Caki2 (cell line): ENCODE data around the gene PTH1R. TPM values are rescaled to one million over a fixed set of nuclear protein-coding genes. Genes with fewer than 3 reads are reported as not detected.

Source experiments
- DNase-seq: peaks from one replicate; pipeline ENCODE4 v3.0.0-alpha.2; 2015; ENCODE audit warnings: low read depth
- in situ Hi-C: cut with HindIII; loops from 2 replicates; pipeline ENCODE4 v1.10.0; 2016; ENCODE audit warnings: low sequenced_read_pairs, low pct_unique_long_range_greater_than_20kb, mixed read lengths
- total RNA-seq: library from RNA; depleted of rRNA; stranded (reverse); fragments of >200 nt; shearing (Covaris generic); gene quantifications from 2 replicates; pipeline ENCODE4 v1.2.3, GENCODE V29; 2014; ENCODE audit warnings: low replicate concordance

Gene PTH1R
- total RNA-seq, 1 experiment from 2014 or later, result 3.3 TPM

- DNase-seq, result no peak
- in situ Hi-C loops, result no loop called here
These were observed 2.0 kb upstream of the PTH1R start for GRCh38 chr3:46875560-46875959.

- in situ Hi-C loops, result no loop called here
- DNase-seq, result no peak
These were observed 914 bp upstream of the PTH1R start for GRCh38 chr3:46876313-46877300.

- DNase-seq, result peak; percentile 62
- in situ Hi-C loops, result no loop called here
These were observed 1.4 kb downstream of the PTH1R start for GRCh38 chr3:46878781-46879436.

GRCh38 chr3:46880884-46881595 is 3.5 kb downstream of the PTH1R start:
- no peak for DNase-seq
- in situ Hi-C loops, result no loop called here

GRCh38 chr3:46881596-46882376 is 4.3 kb downstream of the PTH1R start:
- no peak for DNase-seq
- in situ Hi-C loops, result no loop called here

GRCh38 chr3:46882377-46883053 is 5.0 kb downstream of the PTH1R start:
- in situ Hi-C loops, result no loop called here

GRCh38 chr3:46883054-46883829 is 5.7 kb downstream of the PTH1R start:
- DNase-seq, result no peak
- in situ Hi-C loops, result no loop called here

More at GRCh38 chr3:46882377-46883053, 5.0 kb downstream of the PTH1R start:
- no peak for DNase-seq

GRCh38 chr3:46883830-46884185 is 6.3 kb downstream of the PTH1R start:
- in situ Hi-C loops, result no loop called here
- DNase-seq, result no peak

- in situ Hi-C loops, result no loop called here
- DNase-seq, result no peak
These were observed 6.9 kb downstream of the PTH1R start for GRCh38 chr3:46884427-46884826.

- no peak for DNase-seq
- in situ Hi-C loops, result no loop called here
These were observed 7.4 kb downstream of the PTH1R start for GRCh38 chr3:46884929-46885328.

- in situ Hi-C loops, result no loop called here
- DNase-seq, result no peak
These were observed 8.1 kb downstream of the PTH1R start for GRCh38 chr3:46885612-46886011.

- in situ Hi-C loops, result no loop called here
- no peak for DNase-seq
These were observed 10.5 kb downstream of the PTH1R start for GRCh38 chr3:46887980-46888494.

GRCh38 chr3:46888705-46889104 is 11.2 kb downstream of the PTH1R start:
- DNase-seq, result no peak
- in situ Hi-C loops, result no loop called here

- DNase-seq, result no peak
- in situ Hi-C loops, result no loop called here
These were observed 12.0 kb downstream of the PTH1R start for GRCh38 chr3:46889381-46890110.

- DNase-seq, result no peak
- in situ Hi-C loops, result no loop called here
These were observed 12.6 kb downstream of the PTH1R start for GRCh38 chr3:46890132-46890531.

- in situ Hi-C loops, result no loop called here
- DNase-seq, result no peak
These were observed 13.6 kb downstream of the PTH1R start for GRCh38 chr3:46891132-46891531.
